HG02798 (cell line): ENCODE measurements around the gene PTP4A2.
"Not testable (repeated sequence)": the region's sequence is repeated elsewhere in the genome, so short reads cannot be mapped to it uniquely, and the experiment has no call there.

ENCODE experiments used
- ATAC-seq: cut with Tn5 transposase; IDR thresholded peaks from one replicate; pipeline ENCODE4 v1.9.1; 2021; ENCODE audit warnings: mild to moderate bottlenecking; ENCODE audit not compliant: unreplicated experiment, poor library complexity

PTP4A2 gene

GRCh38 chr1:31926853-31927660 is 11.1 kb downstream of the PTP4A2 start:
- no peak for ATAC-seq

GRCh38 chr1:31926252-31926651 is 11.9 kb downstream of the PTP4A2 start:
- ATAC-seq: no peak

GRCh38 chr1:31925824-31926223 is 12.3 kb downstream of the PTP4A2 start:
- ATAC-seq: not testable (repeated sequence)

GRCh38 chr1:31924839-31925238 is 13.3 kb downstream of the PTP4A2 start:
- no peak for ATAC-seq

- no peak for ATAC-seq
Measured at GRCh38 chr1:31923901-31924535, 14.2 kb downstream of the PTP4A2 start.

- ATAC-seq: no peak
Measured at GRCh38 chr1:31920956-31921355, 17.2 kb downstream of the PTP4A2 start.

GRCh38 chr1:31919591-31919990 is 18.6 kb downstream of the PTP4A2 start:
- ATAC-seq: no peak

GRCh38 chr1:31915438-31915837 is 22.7 kb downstream of the PTP4A2 start:
- no peak for ATAC-seq

- no peak for ATAC-seq
Measured at GRCh38 chr1:31913968-31914367, 24.2 kb downstream of the PTP4A2 start.

- ATAC-seq: peak; percentile 37
Measured at GRCh38 chr1:31912839-31913239, 25.3 kb downstream of the PTP4A2 start.

GRCh38 chr1:31911994-31912780 is 26.0 kb downstream of the PTP4A2 start:
- ATAC-seq: no peak

GRCh38 chr1:31910933-31911332 is 27.2 kb downstream of the PTP4A2 start:
- no peak for ATAC-seq

GRCh38 chr1:31909691-31910090 is 28.5 kb downstream of the PTP4A2 start:
- ATAC-seq: no peak

GRCh38 chr1:31906557-31906956 is 31.6 kb downstream of the PTP4A2 start:
- ATAC-seq: no peak

GRCh38 chr1:31905681-31906080 is 32.5 kb downstream of the PTP4A2 start:
- ATAC-seq: no peak

GRCh38 chr1:31905093-31905509 is 33.1 kb downstream of the PTP4A2 start:
- ATAC-seq: no peak

- ATAC-seq: no peak
Measured at GRCh38 chr1:31904339-31905092, 33.7 kb downstream of the PTP4A2 start.

- no peak for ATAC-seq
Measured at GRCh38 chr1:31902510-31902860, 35.7 kb downstream of the PTP4A2 start.

- no peak for ATAC-seq
Measured at GRCh38 chr1:31901838-31902509, 36.2 kb downstream of the PTP4A2 start.

GRCh38 chr1:31900790-31901189 is 37.4 kb downstream of the PTP4A2 start:
- no peak for ATAC-seq
